Stomach smooth muscle (tissue), 2 donors: ENCODE measurements around the gene TTLL7.
A peak's percentile ranks its signal among the peaks of the same experiment; 100 is the strongest.
"Not testable (repeated sequence)": the region's sequence is repeated elsewhere in the genome, so short reads cannot be mapped to it uniquely, and the experiment has no call there.

ENCODE experiments used
- H3K27ac ChIP-seq: one replicate; pipeline ENCODE4 v1.7.0; 2013; ENCODE audit warnings: mild to moderate bottlenecking, low read length, inconsistent platforms
- H3K27me3 ChIP-seq, 2 donors: one replicate each; pipeline ENCODE4 v1.7.0; 2013; ENCODE audit warnings: low read length in 2 of 2; ENCODE audit not compliant: insufficient read depth in 2 of 2, control insufficient read depth in 1 of 2
- H3K36me3 ChIP-seq, 2 donors: one replicate each; pipeline ENCODE4 v1.7.0; 2013; ENCODE audit warnings: low read length in 2 of 2; ENCODE audit not compliant: control insufficient read depth in 2 of 2, insufficient read depth in 2 of 2
- H3K4me1 ChIP-seq: one replicate; pipeline ENCODE4 v1.7.0; 2013; ENCODE audit warnings: low read length; ENCODE audit not compliant: control insufficient read depth, insufficient read depth
- H3K4me3 ChIP-seq, 2 donors: one replicate each; pipeline ENCODE4 v1.7.0; 2013; ENCODE audit warnings: low read length in 2 of 2
- H3K9ac ChIP-seq, 2 donors: one replicate each; pipeline ENCODE4 v1.7.0; 2013; ENCODE audit warnings: low read length in 2 of 2, mild to moderate bottlenecking in 1 of 2
- H3K9me3 ChIP-seq, 2 donors: one replicate each; pipeline ENCODE4 v1.7.0; 2013; ENCODE audit warnings: low read length in 2 of 2; ENCODE audit not compliant: control insufficient read depth in 2 of 2
- donor health status: healthy.
- donor health status: Pancreatic carcinoma.

The TTLL7 gene

DNA sequence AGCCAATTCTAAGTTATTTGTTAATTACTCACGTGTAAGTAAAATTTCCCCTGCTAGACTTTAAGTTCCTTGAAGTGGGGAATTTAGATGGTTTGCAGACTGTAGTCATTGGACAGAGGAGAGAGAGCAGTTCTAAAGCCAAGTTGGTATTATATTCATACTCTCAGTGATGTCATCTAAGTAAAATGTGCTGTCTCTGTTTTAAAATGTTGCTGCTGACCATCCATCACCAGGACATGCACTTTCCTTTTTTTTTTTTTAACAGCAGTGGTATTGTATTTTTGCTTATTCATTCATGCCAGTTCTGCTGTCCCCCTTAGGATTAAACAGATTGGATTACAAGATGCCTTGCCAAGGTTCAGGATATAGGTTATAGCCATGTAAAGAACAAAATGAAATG, 2.3 kb downstream of the TTLL7 start:
- H3K27me3 ChIP-seq = no peaks in the 10 kb centered on the region
- no peak overlapping the region for H3K27ac ChIP-seq
- H3K4me1 ChIP-seq = peaks cover 3% of the 10 kb centered on the region
- H3K36me3 ChIP-seq = no peaks in the 10 kb centered on the region
- no peaks in the 10 kb centered on the region for H3K9me3 ChIP-seq
- peak overlapping the region in 1 of 2 donors; percentile 17 for H3K4me3 ChIP-seq
- peak overlapping the region in 1 of 2 donors; percentile 16 for H3K9ac ChIP-seq

DNA sequence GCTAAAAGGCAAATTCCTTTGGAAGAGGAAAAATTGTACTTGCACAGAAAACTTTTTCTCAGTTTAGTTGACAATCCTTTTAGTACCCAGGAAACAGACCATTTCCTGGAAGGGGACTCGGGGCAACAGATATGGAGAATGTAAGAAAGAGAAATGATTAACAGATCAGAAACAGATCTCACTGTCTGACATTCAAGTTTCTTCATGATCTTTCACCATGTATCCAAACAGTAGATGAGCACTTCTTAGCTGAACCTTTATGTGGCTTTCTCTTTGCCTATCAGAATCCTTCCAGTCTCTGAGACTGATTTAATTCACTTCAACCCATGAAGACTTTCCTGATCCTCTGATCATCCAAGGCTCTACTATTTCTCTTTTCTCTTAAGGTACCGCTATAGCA, 2.7 kb downstream of the TTLL7 start:
- peak overlapping the region in 1 of 2 donors; percentile 16 for H3K9ac ChIP-seq
- no peaks in the 10 kb centered on the region for H3K27me3 ChIP-seq
- peaks cover 3% of the 10 kb centered on the region for H3K4me1 ChIP-seq
- no peak overlapping the region for H3K27ac ChIP-seq
- peak overlapping the region in 1 of 2 donors; percentile 17 for H3K4me3 ChIP-seq
- H3K9me3 ChIP-seq = no peaks in the 10 kb centered on the region
- H3K36me3 ChIP-seq = no peaks in the 10 kb centered on the region

- H3K27me3 ChIP-seq = no peaks in the 10 kb centered on the region
- H3K4me3 ChIP-seq = no peak overlapping the region
- no peaks in the 10 kb centered on the region for H3K9me3 ChIP-seq
- H3K27ac ChIP-seq = no peak overlapping the region
- no peak overlapping the region for H3K9ac ChIP-seq
- H3K36me3 ChIP-seq = no peaks in the 10 kb centered on the region
- H3K4me1 ChIP-seq = peaks cover 3% of the 10 kb centered on the region
These were observed 3.3 kb downstream of the TTLL7 start for GRCh38 chr1:83995649-83996048.

DNA sequence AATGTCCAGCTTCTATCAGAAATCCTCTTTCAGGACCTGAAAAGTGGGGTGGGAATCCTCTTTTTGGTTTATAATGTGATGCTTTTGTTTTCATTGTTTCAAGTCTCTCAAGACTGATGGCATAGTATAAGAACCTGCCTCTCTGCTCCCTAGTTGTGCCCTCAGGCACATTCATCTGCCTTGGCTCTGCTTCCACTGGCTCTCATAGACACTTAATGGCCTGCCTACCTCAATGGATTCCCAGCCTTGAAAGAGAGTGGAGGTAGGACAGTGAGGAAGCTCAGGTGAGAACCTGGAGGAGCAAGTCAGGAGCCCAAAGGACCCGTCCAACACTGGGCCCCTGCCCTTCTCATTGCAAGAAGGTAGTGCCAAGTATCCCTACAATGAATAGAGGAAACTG, 4.8 kb downstream of the TTLL7 start:
- Histone ChIP-seq H3K9ac (no peak overlapping the region), H3K4me1 (peaks cover 3% of the 10 kb centered on the region), H3K36me3 (no peaks in the 10 kb centered on the region), H3K4me3 (no peak overlapping the region), H3K27me3 (no peaks in the 10 kb centered on the region), H3K27ac (no peak overlapping the region), H3K9me3 (no peaks in the 10 kb centered on the region)

GRCh38 chr1:83990734-83991133, 8.2 kb downstream of the TTLL7 start:
- Histone ChIP-seq H3K9me3 (peaks cover 0 to 9% of the 10 kb centered on the region in 2 donors), H3K9ac (no peak overlapping the region), H3K4me3 (no peak overlapping the region), H3K27ac (no peak overlapping the region), H3K36me3 (no peaks in the 10 kb centered on the region), H3K4me1 (no peaks in the 10 kb centered on the region), H3K27me3 (no peaks in the 10 kb centered on the region)

- Histone ChIP-seq H3K4me3 (no peak overlapping the region), H3K4me1 (no peaks in the 10 kb centered on the region), H3K27ac (no peak overlapping the region), H3K27me3 (no peaks in the 10 kb centered on the region), H3K36me3 (no peaks in the 10 kb centered on the region), H3K9me3 (peaks cover 0 to 13% of the 10 kb centered on the region in 2 donors), H3K9ac (no peak overlapping the region)
These were observed 13.9 kb downstream of the TTLL7 start for GRCh38 chr1:83985048-83985447.

DNA sequence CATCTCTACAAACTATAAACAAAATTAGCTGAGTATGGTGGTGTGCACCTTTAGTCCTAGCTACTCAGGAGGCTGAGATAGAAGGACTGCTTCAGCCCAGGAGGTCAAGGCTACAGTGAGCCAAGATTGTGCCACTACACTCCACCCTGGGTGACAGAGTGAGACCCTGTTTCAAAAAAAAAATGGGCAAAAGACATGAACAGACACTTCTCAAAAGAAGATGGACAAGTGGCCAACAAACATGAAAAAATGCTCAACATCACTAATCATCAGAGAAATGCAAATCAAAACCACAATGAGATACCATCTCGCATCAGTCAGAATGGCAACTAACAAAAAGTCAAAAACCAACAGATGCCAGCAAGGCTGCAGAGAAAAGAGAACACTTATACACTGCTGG, 15.0 kb downstream of the TTLL7 start:
- H3K9me3 ChIP-seq = peaks cover 0 to 13% of the 10 kb centered on the region in 2 donors
- H3K9ac ChIP-seq, H3K27ac ChIP-seq, H3K27me3 ChIP-seq, H3K36me3 ChIP-seq, H3K4me3 ChIP-seq, H3K4me1 ChIP-seq: not testable (repeated sequence)

DNA sequence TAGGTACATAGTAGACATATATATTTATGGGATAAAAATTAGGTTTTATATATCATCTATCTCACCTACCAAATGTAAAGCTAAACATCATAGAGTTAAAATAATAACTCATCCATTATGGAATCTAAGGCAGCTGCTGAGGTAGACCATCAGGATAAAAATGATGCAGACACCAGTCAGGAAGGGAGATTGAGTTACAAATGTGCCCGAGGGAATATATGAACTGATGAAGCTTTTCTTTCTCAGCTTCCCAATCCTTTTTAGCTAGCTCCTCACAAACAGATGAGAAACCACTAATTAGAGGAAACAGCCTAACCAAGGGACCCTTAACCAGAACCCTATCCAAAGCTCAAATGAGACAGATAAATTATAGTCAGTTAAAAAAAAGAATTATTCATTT, 20.9 kb downstream of the TTLL7 start:
- Histone ChIP-seq H3K27ac (no peak overlapping the region), H3K4me3 (no peak overlapping the region), H3K9ac (no peak overlapping the region), H3K36me3 (no peaks in the 10 kb centered on the region), H3K9me3 (no peaks in the 10 kb centered on the region), H3K27me3 (no peaks in the 10 kb centered on the region), H3K4me1 (no peaks in the 10 kb centered on the region)

GRCh38 chr1:83976920-83977319, 22.0 kb downstream of the TTLL7 start:
- no peaks in the 10 kb centered on the region for H3K36me3 ChIP-seq
- H3K9ac ChIP-seq = no peak overlapping the region
- H3K27ac ChIP-seq = no peak overlapping the region
- no peaks in the 10 kb centered on the region for H3K9me3 ChIP-seq
- no peaks in the 10 kb centered on the region for H3K27me3 ChIP-seq
- no peaks in the 10 kb centered on the region for H3K4me1 ChIP-seq
- no peak overlapping the region for H3K4me3 ChIP-seq

- Histone ChIP-seq H3K36me3 (no peaks in the 10 kb centered on the region), H3K27ac (no peak overlapping the region), H3K9me3 (no peaks in the 10 kb centered on the region), H3K4me3 (no peak overlapping the region), H3K9ac (no peak overlapping the region), H3K4me1 (no peaks in the 10 kb centered on the region), H3K27me3 (no peaks in the 10 kb centered on the region)
These were observed 28.1 kb downstream of the TTLL7 start for GRCh38 chr1:83970802-83971201.

DNA sequence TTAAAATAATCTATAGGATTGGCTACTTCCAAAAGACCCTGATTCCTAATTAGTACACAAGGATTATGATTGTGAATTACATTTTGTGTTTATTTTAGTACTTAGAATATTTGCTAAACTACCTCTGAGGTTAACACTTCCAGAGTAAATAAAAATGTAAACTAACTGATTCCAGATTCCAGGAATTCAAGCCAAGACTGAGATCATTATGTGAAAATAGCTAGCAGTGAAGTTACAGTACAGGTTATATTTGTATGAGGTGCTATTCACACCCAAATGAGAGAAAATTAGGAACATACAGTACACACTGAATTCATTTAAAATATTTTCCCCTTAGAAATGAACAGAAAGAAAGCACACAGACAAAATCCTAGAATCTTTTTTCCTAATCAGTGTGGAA, 28.8 kb downstream of the TTLL7 start:
- Histone ChIP-seq H3K4me3 (no peak overlapping the region), H3K36me3 (no peaks in the 10 kb centered on the region), H3K9me3 (no peaks in the 10 kb centered on the region), H3K27me3 (no peaks in the 10 kb centered on the region), H3K9ac (no peak overlapping the region), H3K4me1 (no peaks in the 10 kb centered on the region), H3K27ac (no peak overlapping the region)
